A673 (cell line): ENCODE data around the gene HEMGN.

Experiments
- EZH2 ChIP-seq: fragments of 200-600 bp; sonication (generic); IDR thresholded peaks from 2 replicates; pipeline ENCODE4 v1.6.1; 2017; ENCODE audit warnings: borderline replicate concordance, low read depth, mild to moderate bottlenecking, mixed read lengths, antibody characterized with exemption, low read length; ENCODE audit not compliant: poor library complexity, severe bottlenecking
- TF ChIP-seq, protein P1 (sequence below): fragments of 300-800, 200-600 bp; sonication (generic); conservative IDR thresholded peaks from 2 replicates; pipeline ENCODE4 v1.5.1; 2017; ENCODE audit warnings: low read depth, mild to moderate bottlenecking, antibody characterized with exemption, low read length, moderate library complexity, mixed read lengths

DNA sequence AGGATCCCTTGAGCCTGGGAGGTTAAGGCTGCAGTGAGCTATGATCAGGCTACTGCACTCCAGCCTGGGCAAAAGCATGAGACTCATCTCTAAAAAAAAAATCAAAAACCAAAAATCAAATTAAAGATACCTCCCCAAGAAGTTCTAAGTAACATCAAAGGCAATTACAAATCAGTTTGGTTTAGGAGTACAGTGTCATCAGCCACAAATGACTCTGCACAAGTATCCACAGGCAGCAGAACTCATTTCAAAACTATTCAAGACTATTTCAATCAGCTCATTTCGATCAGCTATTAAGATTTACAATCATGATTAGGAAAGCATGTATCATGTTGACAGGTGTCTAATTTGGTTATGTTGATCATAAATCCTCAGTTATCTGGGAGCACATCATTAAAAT lies 34.8 kb downstream of the HEMGN start:
- TF ChIP-seq EZH2 = no peak
- TF ChIP-seq, protein P1, sequence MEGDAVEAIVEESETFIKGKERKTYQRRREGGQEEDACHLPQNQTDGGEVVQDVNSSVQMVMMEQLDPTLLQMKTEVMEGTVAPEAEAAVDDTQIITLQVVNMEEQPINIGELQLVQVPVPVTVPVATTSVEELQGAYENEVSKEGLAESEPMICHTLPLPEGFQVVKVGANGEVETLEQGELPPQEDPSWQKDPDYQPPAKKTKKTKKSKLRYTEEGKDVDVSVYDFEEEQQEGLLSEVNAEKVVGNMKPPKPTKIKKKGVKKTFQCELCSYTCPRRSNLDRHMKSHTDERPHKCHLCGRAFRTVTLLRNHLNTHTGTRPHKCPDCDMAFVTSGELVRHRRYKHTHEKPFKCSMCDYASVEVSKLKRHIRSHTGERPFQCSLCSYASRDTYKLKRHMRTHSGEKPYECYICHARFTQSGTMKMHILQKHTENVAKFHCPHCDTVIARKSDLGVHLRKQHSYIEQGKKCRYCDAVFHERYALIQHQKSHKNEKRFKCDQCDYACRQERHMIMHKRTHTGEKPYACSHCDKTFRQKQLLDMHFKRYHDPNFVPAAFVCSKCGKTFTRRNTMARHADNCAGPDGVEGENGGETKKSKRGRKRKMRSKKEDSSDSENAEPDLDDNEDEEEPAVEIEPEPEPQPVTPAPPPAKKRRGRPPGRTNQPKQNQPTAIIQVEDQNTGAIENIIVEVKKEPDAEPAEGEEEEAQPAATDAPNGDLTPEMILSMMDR = no peak
